ENCODE results near the gene POP5. TPM values are rescaled to one million over a fixed set of nuclear protein-coding genes. Genes with fewer than 3 reads are reported as not detected.

POP5 gene
- total RNA-seq, 1 experiment from 2014 or later = 64.0 TPM

- Histone ChIP-seq H3K23me2 (ENCODE audit: insufficient read length, low read depth, low read length, poor library complexity, severe bottlenecking) (no peaks in the 10 kb centered on the region), H2BK120ac (ENCODE audit: low read depth, low read length, poor library complexity, severe bottlenecking) (no peak overlapping the region), H3K56ac (ENCODE audit: insufficient read length, low read depth, low read length) (no peak overlapping the region), H3K27me3 (ENCODE audit: insufficient read depth, low read length) (no peaks in the 10 kb centered on the region), H2AFZ (ENCODE audit: low read length) (no peak overlapping the region), H3K4ac (ENCODE audit: low read depth, low read length) (no peak overlapping the region), H3K27ac (ENCODE audit: insufficient read length, low read depth, low read length) (no peak overlapping the region), H3K79me1 (ENCODE audit: insufficient read depth, low read depth, low read length, poor library complexity, severe bottlenecking) (peaks cover 2% of the 10 kb centered on the region), H4K8ac (replicated peaks; ENCODE audit: insufficient read length, low read depth, low read length) (no peak overlapping the region), H3K14ac (ENCODE audit: insufficient read depth, low read length) (no peak overlapping the region), H2BK15ac (ENCODE audit: low read depth, low read length) (no peak overlapping the region), H2BK5ac (ENCODE audit: insufficient read length, low read length) (no peak overlapping the region), H4K5ac (ENCODE audit: insufficient read length, low read depth, low read length) (no peak overlapping the region), H3K23ac (ENCODE audit: insufficient read length, low read depth, low read length) (no peak overlapping the region), H3T11ph (ENCODE audit: low read length) (no peak overlapping the region), H2AK5ac (ENCODE audit: insufficient read length, low read length) (no peak overlapping the region), H3K4me1 (ENCODE audit: insufficient read depth, low read length) (no peaks in the 10 kb centered on the region), H4K91ac (ENCODE audit: insufficient read length, low read depth, low read length) (no peak overlapping the region), H3K79me2 (ENCODE audit: insufficient read depth, low read length) (peaks cover 26% of the 10 kb centered on the region; the same call in 1 of the 2 replicates), H3K4me2 (ENCODE audit: insufficient read depth, insufficient read length, low read length) (no peak overlapping the region), H4K20me1 (ENCODE audit: control insufficient read depth, insufficient read depth, insufficient read length) (peaks cover 2% of the 10 kb centered on the region), H2BK20ac (ENCODE audit: low read depth, low read length, poor library complexity, severe bottlenecking) (no peak overlapping the region), H2BK12ac (ENCODE audit: insufficient read length, low read depth, low read length) (no peak overlapping the region), H3K18ac (ENCODE audit: insufficient read length, low read depth, low read length) (no peak overlapping the region), H3K9me3 (ENCODE audit: control insufficient read depth, low read depth, low read length) (no peaks in the 10 kb centered on the region), H3K9ac (ENCODE audit: extremely low read depth, insufficient read length, low read length) (no peak overlapping the region)
- peaks cover 14 to 33% (median 23%) of the 10 kb centered on the region in 3 experiments; a peak in 6 of 7 replicates for H3K36me3 Mint-ChIP-seq (ENCODE audit: insufficient read depth in 1 of 3, low read depth in 3 of 3)
- H3K27me3 Mint-ChIP-seq (ENCODE audit: low read depth) = no peaks in the 10 kb centered on the region
- DNase-seq = no peak
- H3K4me3 Mint-ChIP-seq = no peak overlapping the region
- TF ChIP-seq CTCF (conservative IDR thresholded peaks at IDR 0.05) = no peak
- peaks cover 6 to 14% of the 10 kb centered on the region in 2 experiments for H3K4me1 Mint-ChIP-seq
- WGBS (ENCODE audit: extremely low coverage, insufficient read length, low lambda C conversion rate) = no CpG with 5 or more reads among the region's 5 CpGs
- H3K27ac Mint-ChIP-seq = no peak overlapping the region; a peak in 1 of 7 replicates
- no peaks in the 10 kb centered on the region for H3K9me3 Mint-ChIP-seq
Measured at GRCh38 chr12:120542166-120542565, 39.0 kb downstream of the POP5 start.

Data from H9 (cell line).